Measurements from ENCODE around the gene POLR2E. TPM values are rescaled to one million over a fixed set of nuclear protein-coding genes. Genes with fewer than 3 reads are reported as not detected.

POLR2E gene
- total RNA-seq, 1 donor from 2014 or later, result 248 TPM

DNA sequence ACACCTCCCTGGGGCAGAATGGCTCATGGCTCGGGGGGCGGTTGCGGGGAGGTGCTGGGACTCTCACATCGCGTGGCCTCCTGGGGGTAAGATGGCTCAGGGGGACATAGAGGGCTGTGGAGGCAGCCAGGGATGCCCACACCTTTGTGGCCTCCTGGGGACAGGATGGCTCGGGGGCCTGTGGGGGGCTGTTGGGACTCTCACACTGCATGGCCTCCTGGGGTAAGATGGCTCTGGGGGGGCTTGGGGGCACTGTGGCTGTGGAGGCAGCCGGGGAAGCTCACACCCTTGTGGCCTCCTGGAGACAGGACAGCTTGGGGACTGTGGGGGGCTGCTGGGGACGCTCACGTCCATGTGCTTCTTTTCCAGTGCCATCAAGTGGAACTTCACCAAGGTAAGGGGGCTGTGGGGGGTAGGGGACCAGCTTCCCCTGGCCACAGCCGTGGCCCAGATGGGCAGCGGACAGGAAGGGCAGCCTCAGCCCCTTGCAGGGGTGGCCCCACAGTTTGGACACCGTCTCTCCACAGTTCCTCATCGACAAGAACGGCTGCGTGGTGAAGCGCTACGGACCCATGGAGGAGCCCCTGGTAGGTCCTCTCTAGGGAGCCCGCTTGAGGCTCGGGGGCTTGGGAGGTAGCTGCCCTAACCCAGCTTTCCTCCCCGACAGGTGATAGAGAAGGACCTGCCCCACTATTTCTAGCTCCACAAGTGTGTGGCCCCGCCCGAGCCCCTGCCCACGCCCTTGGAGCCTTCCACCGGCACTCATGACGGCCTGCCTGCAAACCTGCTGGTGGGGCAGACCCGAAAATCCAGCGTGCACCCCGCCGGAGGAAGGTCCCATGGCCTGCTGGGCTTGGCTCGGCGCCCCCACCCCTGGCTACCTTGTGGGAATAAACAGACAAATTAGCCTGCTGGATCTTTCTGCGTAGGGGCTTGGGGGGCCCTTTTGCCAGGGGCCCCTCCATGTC is 11.0 kb upstream of the POLR2E start:
- peak overlapping the region; percentile 83 for H3K4me3 ChIP-seq (ENCODE audit: low read depth, low read length)
- TF ChIP-seq, protein P1, sequence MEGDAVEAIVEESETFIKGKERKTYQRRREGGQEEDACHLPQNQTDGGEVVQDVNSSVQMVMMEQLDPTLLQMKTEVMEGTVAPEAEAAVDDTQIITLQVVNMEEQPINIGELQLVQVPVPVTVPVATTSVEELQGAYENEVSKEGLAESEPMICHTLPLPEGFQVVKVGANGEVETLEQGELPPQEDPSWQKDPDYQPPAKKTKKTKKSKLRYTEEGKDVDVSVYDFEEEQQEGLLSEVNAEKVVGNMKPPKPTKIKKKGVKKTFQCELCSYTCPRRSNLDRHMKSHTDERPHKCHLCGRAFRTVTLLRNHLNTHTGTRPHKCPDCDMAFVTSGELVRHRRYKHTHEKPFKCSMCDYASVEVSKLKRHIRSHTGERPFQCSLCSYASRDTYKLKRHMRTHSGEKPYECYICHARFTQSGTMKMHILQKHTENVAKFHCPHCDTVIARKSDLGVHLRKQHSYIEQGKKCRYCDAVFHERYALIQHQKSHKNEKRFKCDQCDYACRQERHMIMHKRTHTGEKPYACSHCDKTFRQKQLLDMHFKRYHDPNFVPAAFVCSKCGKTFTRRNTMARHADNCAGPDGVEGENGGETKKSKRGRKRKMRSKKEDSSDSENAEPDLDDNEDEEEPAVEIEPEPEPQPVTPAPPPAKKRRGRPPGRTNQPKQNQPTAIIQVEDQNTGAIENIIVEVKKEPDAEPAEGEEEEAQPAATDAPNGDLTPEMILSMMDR (conservative IDR thresholded peaks at IDR 0.05; ENCODE audit: low read depth, low read length), result no peak
- no peak for DNase-seq (ENCODE audit: low read depth)

DNA sequence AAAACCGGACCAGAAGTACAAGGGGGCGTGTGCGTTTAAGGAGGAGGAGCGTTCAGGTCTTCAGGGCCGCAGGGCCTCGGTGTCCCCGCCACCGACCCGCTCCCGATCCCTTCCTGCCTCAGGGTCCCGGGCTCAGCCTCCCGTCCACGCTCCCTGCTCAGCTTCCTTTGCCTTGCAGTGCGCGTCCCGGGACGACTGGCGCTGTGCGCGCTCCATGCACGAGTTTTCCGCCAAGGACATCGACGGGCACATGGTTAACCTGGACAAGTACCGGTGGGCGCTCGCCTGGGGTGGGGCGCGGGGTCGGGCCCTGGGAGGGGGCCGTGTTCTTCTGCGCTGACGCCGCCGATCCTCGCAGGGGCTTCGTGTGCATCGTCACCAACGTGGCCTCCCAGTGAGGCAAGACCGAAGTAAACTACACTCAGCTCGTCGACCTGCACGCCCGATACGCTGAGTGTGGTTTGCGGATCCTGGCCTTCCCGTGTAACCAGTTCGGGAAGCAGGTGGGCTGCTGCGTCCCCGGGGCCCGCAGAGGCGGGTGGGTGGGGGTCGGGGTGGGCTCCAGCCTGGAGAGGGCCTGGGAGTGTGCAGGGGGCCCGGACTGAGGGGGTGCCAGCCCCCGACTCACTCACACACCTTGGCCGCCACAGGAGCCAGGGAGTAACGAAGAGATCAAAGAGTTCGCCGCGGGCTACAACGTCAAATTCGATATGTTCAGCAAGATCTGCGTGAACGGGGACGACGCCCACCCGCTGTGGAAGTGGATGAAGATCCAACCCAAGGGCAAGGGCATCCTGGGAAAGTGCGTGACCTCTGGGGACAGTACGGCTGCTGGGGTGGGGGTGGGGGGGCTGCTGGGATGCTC is 10.1 kb upstream of the POLR2E start:
- H3K4me3 ChIP-seq (ENCODE audit: low read depth, low read length), result peak overlapping the region; percentile 83
- DNase-seq (ENCODE audit: low read depth), result no peak
- TF ChIP-seq, protein P1 (conservative IDR thresholded peaks at IDR 0.05; ENCODE audit: low read depth, low read length), result no peak

DNA sequence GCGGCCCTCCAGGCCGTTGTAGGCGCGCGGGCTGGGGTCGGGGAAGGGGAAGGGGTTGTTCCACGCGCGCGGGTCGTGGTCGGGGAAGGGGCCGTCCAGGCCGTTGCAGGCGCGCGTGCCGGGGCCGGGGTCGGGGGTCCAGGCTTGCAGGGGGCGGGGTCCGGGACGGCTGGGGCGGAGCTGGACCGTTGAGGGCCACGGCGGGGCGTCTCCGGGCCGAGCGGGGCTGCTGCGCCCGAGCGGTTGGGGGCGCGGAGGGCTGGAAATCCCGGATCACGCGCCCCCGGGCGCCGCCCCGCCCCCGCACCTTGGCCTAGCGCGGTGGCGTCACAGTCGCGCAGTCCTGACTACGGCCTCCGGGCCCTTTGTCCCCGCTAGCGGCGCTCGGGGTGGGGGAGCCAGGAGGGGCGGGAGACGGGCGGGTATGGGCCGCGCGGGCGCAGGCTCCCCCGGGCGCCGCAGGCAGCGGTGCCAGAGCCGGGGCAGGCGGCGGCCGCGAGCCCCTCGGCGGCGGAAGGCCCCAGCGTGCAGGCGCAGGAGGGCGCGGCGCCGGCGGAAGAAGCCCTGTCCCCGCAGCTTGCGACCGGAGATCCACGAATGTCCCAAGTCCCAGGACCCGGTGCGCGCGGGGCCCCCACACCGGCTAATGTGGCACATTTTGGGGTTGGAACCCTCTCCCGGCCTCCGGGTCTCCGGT is 9.3 kb upstream of the POLR2E start:
- no peak for DNase-seq (ENCODE audit: low read depth)
- TF ChIP-seq, protein P1 (conservative IDR thresholded peaks at IDR 0.05; ENCODE audit: low read depth, low read length), result no peak
- H3K4me3 ChIP-seq (ENCODE audit: low read depth, low read length), result peak overlapping the region; percentile 83

DNA sequence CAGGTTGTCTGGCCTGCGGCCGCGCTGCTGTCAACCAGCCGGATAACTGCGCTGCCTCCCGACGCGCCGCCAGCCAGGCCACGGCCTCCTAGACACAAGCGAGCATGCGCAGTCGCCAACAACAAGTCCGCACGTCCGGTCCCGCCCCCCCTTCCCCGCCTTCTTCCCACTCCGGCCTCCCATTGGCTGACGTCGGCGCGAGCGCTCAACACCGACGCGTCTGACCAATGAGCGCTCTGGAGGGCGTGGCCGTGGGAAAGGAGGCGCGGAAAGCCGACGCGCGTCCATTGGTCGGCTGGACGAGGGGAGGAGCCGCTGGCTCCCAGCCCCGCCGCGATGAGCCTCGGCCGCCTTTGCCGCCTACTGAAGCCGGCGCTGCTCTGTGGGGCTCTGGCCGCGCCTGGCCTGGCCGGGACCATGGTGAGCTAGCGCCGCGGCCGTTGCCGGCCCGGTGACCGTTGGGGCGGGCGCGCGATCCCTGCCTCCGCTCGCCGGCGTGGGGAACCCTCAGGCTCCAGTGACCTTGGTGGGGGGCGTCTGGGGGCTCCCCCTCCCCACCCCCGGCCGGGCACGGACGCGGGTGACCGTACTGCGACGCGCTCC is 8.6 kb upstream of the POLR2E start, which contains the start of gene GPX4:
TSS of gene GPX4 (plus strand) at position 287 of the 603 bp plus-strand sequence. CDS start at position 337, 50 bp downstream.
- peak; percentile 75 for DNase-seq (ENCODE audit: low read depth)
- peak within 1 kb of the TSS; percentile 83 for H3K4me3 ChIP-seq (ENCODE audit: low read depth, low read length)
- TF ChIP-seq, protein P1 (conservative IDR thresholded peaks at IDR 0.05; ENCODE audit: low read depth, low read length), result no peak

DNA sequence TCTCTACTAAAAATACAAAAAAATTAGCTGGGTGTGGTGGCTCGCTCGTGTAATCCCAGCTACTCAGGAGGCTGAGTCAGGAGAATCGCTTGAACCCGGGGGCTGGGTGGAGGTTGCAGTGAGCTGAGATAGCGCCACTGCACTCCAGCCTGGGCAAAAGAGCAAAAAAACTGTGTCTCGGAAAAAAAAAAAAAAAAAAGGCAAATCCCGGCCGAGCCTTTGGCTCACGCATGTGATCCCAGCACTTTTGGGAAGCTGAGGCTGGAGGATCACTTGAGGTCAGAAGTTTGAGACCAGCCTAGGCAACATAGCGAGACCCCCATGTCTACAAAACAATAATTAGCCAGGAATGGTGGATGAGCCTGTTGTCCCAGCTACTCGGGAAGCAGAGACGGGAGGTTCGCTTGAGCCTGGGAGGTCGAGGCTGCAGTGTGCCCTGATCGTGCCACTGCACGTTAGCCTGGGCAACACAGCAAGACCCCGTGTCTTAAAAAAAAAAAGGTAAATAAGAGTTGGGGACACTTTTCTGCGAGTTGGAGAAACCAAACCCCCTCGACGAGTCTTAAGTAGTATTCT is 8.0 kb upstream of the POLR2E start:
- TF ChIP-seq, protein P1 (conservative IDR thresholded peaks at IDR 0.05; ENCODE audit: low read depth, low read length), result no peak
- H3K4me3 ChIP-seq (ENCODE audit: low read depth, low read length), result peak overlapping the region; percentile 44
- no peak for DNase-seq (ENCODE audit: low read depth)
